ENCODE data around the gene RNF123. TPM values are rescaled to one million over a fixed set of nuclear protein-coding genes. Genes with fewer than 3 reads are reported as not detected.

RNF123 gene
- total RNA-seq, 2 experiments from 2014 or later: 20.3 to 21.5 TPM

Other genes with a start within 250 kb of the RNF123 start
- gene DAG1, start 219.3 kb upstream of the RNF123 start, total RNA-seq: 1 to 10 TPM; 6.9 to 8.2 TPM
- under 1 TPM; 0.12 to 0.20 TPM for gene BSN, start 135.1 kb upstream of the RNF123 start, total RNA-seq
- gene APEH, start 15.2 kb upstream of the RNF123 start, total RNA-seq: 100 to 1,000 TPM; 120 to 122 TPM
- 10 to 100 TPM; 10.7 to 13.1 TPM for gene MST1, start 83 bp upstream of the RNF123 start, total RNA-seq
- not detected for gene AMIGO3, start 30.1 kb downstream of the RNF123 start, total RNA-seq
- gene GMPPB, start 34.4 kb downstream of the RNF123 start, total RNA-seq: 10 to 100 TPM; 25.6 to 27.4 TPM
- gene IP6K1, start 97.0 kb downstream of the RNF123 start, total RNA-seq: 10 to 100 TPM; 18.3 to 20.3 TPM
- not detected for gene CDHR4, start 110.3 kb downstream of the RNF123 start, total RNA-seq
- gene INKA1, start 113.7 kb downstream of the RNF123 start, total RNA-seq: under 1 TPM; 0.33 to 0.37 TPM
- 10 to 100 TPM; 93.5 to 97.7 TPM for gene UBA7, start 124.4 kb downstream of the RNF123 start, total RNA-seq
- 10 to 100 TPM; 21.5 to 25.7 TPM for gene TRAIP, start 167.0 kb downstream of the RNF123 start, total RNA-seq
- gene CAMKV, start 180.3 kb downstream of the RNF123 start, total RNA-seq: under 1 TPM; 0.69 to 0.86 TPM
- under 1 TPM; 0.27 to 0.41 TPM for gene MST1R, start 214.3 kb downstream of the RNF123 start, total RNA-seq
- 1 to 10 TPM; 5.4 to 5.9 TPM for gene MON1A, start 240.3 kb downstream of the RNF123 start, total RNA-seq